ENCODE results near the gene CMC2. TPM values are rescaled to one million over a fixed set of nuclear protein-coding genes. Genes with fewer than 3 reads are reported as not detected.

Gene CMC2
- total and polyA plus RNA-seq, 2 of the 8 experiments (the other 6 are each of a cell fraction or from before 2014, with no cell fraction given) = 66.6 to 116 TPM

DNA sequence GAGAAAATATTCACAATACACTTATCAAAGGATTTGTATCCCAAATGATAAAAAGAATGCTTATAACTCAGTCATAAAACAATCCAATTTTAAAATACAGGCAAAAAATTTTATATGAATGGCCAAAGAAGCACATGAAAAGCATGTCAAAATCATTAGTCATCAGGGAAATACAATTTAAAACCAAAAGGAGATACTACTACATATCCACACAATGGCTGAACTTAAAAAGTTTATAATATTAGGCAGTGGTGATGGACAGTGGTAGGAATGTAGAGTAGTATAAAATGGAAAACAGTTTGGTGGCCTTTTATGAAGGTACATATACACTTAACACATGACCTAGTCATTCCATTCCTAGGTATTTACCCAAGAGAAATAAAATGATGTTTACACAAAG, 12.2 kb downstream of the CMC2 start:
- Histone ChIP-seq H3K4ac (replicated peaks; ENCODE audit: insufficient read length, low read depth, low read length) (no peak overlapping the region), H4K5ac (ENCODE audit: insufficient read length, low read depth, low read length) (no peak overlapping the region), H3K79me1 (ENCODE audit: low read depth, low read length) (peaks cover 2% of the 10 kb centered on the region; the same call in 1 of the 2 replicates), H3K56ac (replicated peaks; ENCODE audit: insufficient read length, low read depth, low read length) (no peak overlapping the region), H3K18ac (ENCODE audit: extremely low read depth, low read length) (no peak overlapping the region), H3K23me2 (ENCODE audit: low read depth, low read length) (no peaks in the 10 kb centered on the region), H3K9me3 (ENCODE audit: insufficient read depth in 2 of 2, low read depth in 1 of 2, low read length in 1 of 2) (no peaks in the 10 kb centered on the region), H2BK15ac (ENCODE audit: low read length) (no peak overlapping the region), H2BK20ac (ENCODE audit: low read length) (no peak overlapping the region), H4K91ac (replicated peaks; ENCODE audit: insufficient read length, low read length) (no peak overlapping the region), H2AFZ (ENCODE audit: low read length) (no peak overlapping the region), H2BK120ac (replicated peaks; ENCODE audit: low read depth, low read length) (no peak overlapping the region), H3K4me3 (ENCODE audit: extremely low read depth in 1 of 4, insufficient read depth in 2 of 4, low read depth in 3 of 4, low read length in 4 of 4) (no peak overlapping the region), H3K27me3 (replicated peaks in 1 of 4; ENCODE audit: control insufficient read depth in 3 of 4, extremely low read depth in 1 of 4, insufficient read depth in 3 of 4, low read length in 3 of 4) (no peaks in the 10 kb centered on the region; a peak in 2 of 7 replicates), H4K8ac (ENCODE audit: extremely low read depth, insufficient read depth, low read length) (no peak overlapping the region), H3K4me2 (ENCODE audit: insufficient read depth in 1 of 2, low read depth in 2 of 2, low read length in 2 of 2) (no peak overlapping the region), H3K36me3 (ENCODE audit: control insufficient read depth in 2 of 4, insufficient read depth in 4 of 4, low read length in 3 of 4) (no peaks in the 10 kb centered on the region), H3K14ac (ENCODE audit: insufficient read length) (no peak overlapping the region), H3K9ac (replicated peaks in 1 of 4; ENCODE audit: extremely low read depth in 1 of 4, low read depth in 3 of 4, low read length in 3 of 4) (no peak overlapping the region), H2AK5ac (ENCODE audit: low read depth, low read length) (no peak overlapping the region), H2BK5ac (ENCODE audit: low read depth, low read length) (no peak overlapping the region), H3K4me1 (replicated peaks in 1 of 4; ENCODE audit: control insufficient read depth in 3 of 4, insufficient read depth in 4 of 4, low read length in 3 of 4) (no peaks in the 10 kb centered on the region), H2BK12ac (ENCODE audit: low read depth, low read length) (no peak overlapping the region), H3K79me2 (ENCODE audit: control insufficient read depth in 1 of 2, insufficient read depth in 2 of 2, low read length in 2 of 2) (peaks cover 0 to 48% of the 10 kb centered on the region in 2 experiments; a peak in 2 of 4 replicates), H3K23ac (ENCODE audit: insufficient read length) (no peak overlapping the region), H4K20me1 (replicated peaks in 1 of 2; ENCODE audit: control insufficient read depth in 1 of 2, insufficient read depth in 2 of 2, low read length in 2 of 2) (peaks cover 4 to 7% of the 10 kb centered on the region in 2 experiments), H3K27ac (ENCODE audit: low read depth, low read length) (no peak overlapping the region)
- DNase-seq (ENCODE audit: low read depth in 1 of 2, low spot score in 2 of 2) = no peak
- TF ChIP-seq BCL11A (IDR thresholded peaks at IDR 0.05; ENCODE audit: low read depth in 2 of 2, low read length in 2 of 2) = no peak
- no peak for TF ChIP-seq SP4 (IDR thresholded peaks at IDR 0.05; ENCODE audit: low read length)
- ChIA-PET CTCF (ENCODE audit: partially characterized antibody) (interaction anchor here (0.8 to 10.6 kb wide), 2 partner anchors 8 to 20 kb away, joined by 3 to 83 read pairs; no protein-coding TSS in a partner anchor), POLR2A (ENCODE audit: partially characterized antibody) (interaction anchor here (1.5 kb wide), 1 partner anchor 41 kb away, joined by 3 read pairs; the partner anchor contains the start of gene ATMIN)
- FAIRE-seq = no peak
